SK-N-SH treated with all-trans-retinoic acid at 6 μM for 48 hours (cell line): ENCODE data around the gene NRL.

Source experiments
- ATAC-seq: fragments of 200-7000 bp; cut with Tn5 transposase; 3 replicates; pipeline ENCODE4 v1.9.1; 2020; ENCODE audit warnings: mild to moderate bottlenecking, moderate library complexity
- ARNTL ChIP-seq: fragments of 450-650 bp; formaldehyde crosslinking; IDR thresholded peaks from 2 replicates; pipeline ENCODE4 v1.5.0; 2020; ENCODE audit warnings: low read depth, mild to moderate bottlenecking, moderate library complexity, borderline replicate concordance
- BACH2 ChIP-seq: fragments of 250-450 bp; sonication (Bioruptor Pico); IDR thresholded peaks from 2 replicates; pipeline ENCODE4 v1.9.0; 2021; ENCODE audit warnings: mild to moderate bottlenecking, borderline replicate concordance
- CSDC2 ChIP-seq: fragments of 250-450 bp; sonication (Bioruptor Pico); IDR thresholded peaks from 2 replicates; pipeline ENCODE4 v1.5.0; 2020; ENCODE audit warnings: mild to moderate bottlenecking, moderate library complexity
- ESRRG ChIP-seq: fragments of 250-450 bp; sonication (Bioruptor Pico); IDR thresholded peaks from 2 replicates; pipeline ENCODE4 v1.6.1; 2021; ENCODE audit warnings: mild to moderate bottlenecking
- GLIS3 ChIP-seq: fragments of 250-450 bp; sonication (Bioruptor Pico); IDR thresholded peaks from 2 replicates; pipeline ENCODE4 v1.5.0; 2020; ENCODE audit warnings: mild to moderate bottlenecking, moderate library complexity
- ISL1 ChIP-seq: fragments of 250-450 bp; sonication (Bioruptor Pico); IDR thresholded peaks from 2 replicates; pipeline ENCODE4 v2.1.2; 2022; ENCODE audit warnings: mild to moderate bottlenecking, moderate library complexity
- OSR1 ChIP-seq: fragments of 250-450 bp; sonication (Bioruptor Pico); IDR thresholded peaks from 2 replicates; pipeline ENCODE4 v1.8.0; 2022; ENCODE audit warnings: moderate library complexity, mild to moderate bottlenecking, inconsistent platforms
- PPARA ChIP-seq: fragments of 250-450 bp; sonication (Bioruptor Pico); IDR thresholded peaks from 2 replicates; pipeline ENCODE4 v1.5.0; 2020; ENCODE audit warnings: mild to moderate bottlenecking, borderline replicate concordance
- RARB ChIP-seq: fragments of 250-450 bp; sonication (Bioruptor Pico); IDR thresholded peaks from 2 replicates; pipeline ENCODE4 v1.8.0; 2021; ENCODE audit warnings: mild to moderate bottlenecking, moderate library complexity
- SNAI2 ChIP-seq: fragments of 250-450 bp; sonication (Bioruptor Pico); IDR thresholded peaks from 2 replicates; pipeline ENCODE4 v1.5.0; 2020; ENCODE audit warnings: mild to moderate bottlenecking, moderate library complexity
- TCF4 ChIP-seq: fragments of 250-450 bp; sonication (Bioruptor Pico); IDR thresholded peaks from 2 replicates; pipeline ENCODE4 v1.8.0; 2021; ENCODE audit warnings: mild to moderate bottlenecking, moderate library complexity, borderline replicate concordance
- TOX ChIP-seq: fragments of 250-450 bp; sonication (Bioruptor Pico); IDR thresholded peaks from 2 replicates; pipeline ENCODE4 v1.8.0; 2021; ENCODE audit warnings: mild to moderate bottlenecking, moderate library complexity, borderline replicate concordance
- ZFP3 ChIP-seq: fragments of 250-450 bp; sonication (Bioruptor Pico); IDR thresholded peaks from 2 replicates; pipeline ENCODE4 v1.5.0; 2020; ENCODE audit warnings: mild to moderate bottlenecking, moderate library complexity
- ZFP30 ChIP-seq: fragments of 450-650 bp; formaldehyde crosslinking; IDR thresholded peaks from 2 replicates; pipeline ENCODE4 v1.5.0; 2022; ENCODE audit warnings: mild to moderate bottlenecking, moderate library complexity
- ZNF70 ChIP-seq: fragments of 450-650 bp; formaldehyde crosslinking; IDR thresholded peaks from 2 replicates; pipeline ENCODE4 v1.5.0; 2020; ENCODE audit warnings: mild to moderate bottlenecking, moderate library complexity
- ZNF8 ChIP-seq: fragments of 450-650 bp; formaldehyde crosslinking; IDR thresholded peaks from 2 replicates; pipeline ENCODE4 v1.5.0; 2020; ENCODE audit warnings: mild to moderate bottlenecking, moderate library complexity
- TF ChIP-seq, protein P1 (sequence below): fragments of 250-450 bp; sonication (Bioruptor Pico); IDR thresholded peaks from 2 replicates; pipeline ENCODE4 v1.5.0; 2020; ENCODE audit warnings: mild to moderate bottlenecking, moderate library complexity
- TF ChIP-seq, protein P2 (sequence below): fragments of 250-450 bp; sonication (Bioruptor Pico); IDR thresholded peaks from 2 replicates; pipeline ENCODE4 v1.8.0; 2021; ENCODE audit warnings: low read depth, mild to moderate bottlenecking, moderate library complexity, borderline replicate concordance
- TF ChIP-seq, protein P3 (sequence below): fragments of 250-450 bp; sonication (Bioruptor Pico); IDR thresholded peaks from 2 replicates; pipeline ENCODE4 v1.5.1; 2021; ENCODE audit warnings: mild to moderate bottlenecking, moderate library complexity
- TF ChIP-seq, protein P4 (sequence below): fragments of 250-450 bp; sonication (Bioruptor Pico); IDR thresholded peaks from 2 replicates; pipeline ENCODE4 v1.8.0; 2020; ENCODE audit warnings: mild to moderate bottlenecking, moderate library complexity, borderline replicate concordance

NRL gene

DNA sequence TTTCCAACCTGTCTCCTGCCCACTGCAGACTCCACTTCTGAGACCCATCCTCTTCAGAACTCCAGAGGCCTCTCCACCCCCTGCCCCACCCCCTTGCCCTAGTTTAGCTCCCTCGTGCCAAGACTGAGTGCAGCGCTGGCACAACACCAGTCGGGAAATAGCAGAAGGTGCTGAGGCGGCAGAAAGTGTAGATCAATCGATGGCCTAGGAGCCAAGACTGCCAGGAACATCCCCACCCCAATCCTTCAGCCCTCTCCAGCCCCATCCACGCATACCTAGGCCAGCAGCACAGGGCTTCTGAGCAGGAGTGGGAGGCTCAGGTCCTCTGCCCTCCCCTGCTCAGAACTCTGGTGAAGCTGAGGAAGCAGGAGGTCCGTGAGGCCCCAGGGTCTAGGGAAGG is 42.3 kb downstream of the NRL start (continued):
- TF ChIP-seq, protein P1, sequence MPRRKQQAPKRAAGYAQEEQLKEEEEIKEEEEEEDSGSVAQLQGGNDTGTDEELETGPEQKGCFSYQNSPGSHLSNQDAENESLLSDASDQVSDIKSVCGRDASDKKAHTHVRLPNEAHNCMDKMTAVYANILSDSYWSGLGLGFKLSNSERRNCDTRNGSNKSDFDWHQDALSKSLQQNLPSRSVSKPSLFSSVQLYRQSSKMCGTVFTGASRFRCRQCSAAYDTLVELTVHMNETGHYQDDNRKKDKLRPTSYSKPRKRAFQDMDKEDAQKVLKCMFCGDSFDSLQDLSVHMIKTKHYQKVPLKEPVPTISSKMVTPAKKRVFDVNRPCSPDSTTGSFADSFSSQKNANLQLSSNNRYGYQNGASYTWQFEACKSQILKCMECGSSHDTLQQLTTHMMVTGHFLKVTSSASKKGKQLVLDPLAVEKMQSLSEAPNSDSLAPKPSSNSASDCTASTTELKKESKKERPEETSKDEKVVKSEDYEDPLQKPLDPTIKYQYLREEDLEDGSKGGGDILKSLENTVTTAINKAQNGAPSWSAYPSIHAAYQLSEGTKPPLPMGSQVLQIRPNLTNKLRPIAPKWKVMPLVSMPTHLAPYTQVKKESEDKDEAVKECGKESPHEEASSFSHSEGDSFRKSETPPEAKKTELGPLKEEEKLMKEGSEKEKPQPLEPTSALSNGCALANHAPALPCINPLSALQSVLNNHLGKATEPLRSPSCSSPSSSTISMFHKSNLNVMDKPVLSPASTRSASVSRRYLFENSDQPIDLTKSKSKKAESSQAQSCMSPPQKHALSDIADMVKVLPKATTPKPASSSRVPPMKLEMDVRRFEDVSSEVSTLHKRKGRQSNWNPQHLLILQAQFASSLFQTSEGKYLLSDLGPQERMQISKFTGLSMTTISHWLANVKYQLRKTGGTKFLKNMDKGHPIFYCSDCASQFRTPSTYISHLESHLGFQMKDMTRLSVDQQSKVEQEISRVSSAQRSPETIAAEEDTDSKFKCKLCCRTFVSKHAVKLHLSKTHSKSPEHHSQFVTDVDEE = no peak

DNA sequence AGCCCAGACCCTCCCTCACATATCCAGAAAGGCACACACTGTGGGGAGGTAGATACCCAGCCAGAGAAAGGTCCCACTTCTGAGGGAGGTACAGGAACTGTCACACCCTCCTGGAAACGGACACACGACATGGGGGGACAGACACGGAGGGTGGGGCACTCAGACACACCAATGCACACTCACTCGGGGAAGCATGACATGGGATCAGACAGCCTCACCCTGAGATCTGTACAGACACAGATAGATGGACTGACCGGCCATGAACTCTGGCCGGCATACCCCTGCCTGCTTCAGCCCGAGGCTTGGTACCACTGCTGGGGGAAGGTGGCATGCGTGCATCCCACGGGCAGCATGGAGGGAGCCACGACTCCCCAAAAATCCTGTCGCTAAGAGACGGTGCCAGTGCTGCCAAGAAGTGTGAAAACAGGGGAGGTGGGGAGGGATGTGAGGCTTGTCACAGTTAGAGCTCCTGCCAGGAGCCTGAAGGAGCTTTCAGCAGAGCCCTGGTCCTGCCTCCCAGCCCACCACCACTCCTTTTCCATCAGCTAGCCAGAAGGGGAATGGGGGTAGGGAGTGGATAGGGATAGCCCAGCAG is 42.8 kb downstream of the NRL start:
- TF ChIP-seq BACH2 (CRISPR knock-in tag) = no peak
- TF ChIP-seq ZFP30 (CRISPR knock-in tag) = no peak
- no peak for TF ChIP-seq GLIS3 (CRISPR knock-in tag)
- no peak for TF ChIP-seq TOX
- no peak for TF ChIP-seq ESRRG (CRISPR knock-in tag)
- TF ChIP-seq, protein P2, sequence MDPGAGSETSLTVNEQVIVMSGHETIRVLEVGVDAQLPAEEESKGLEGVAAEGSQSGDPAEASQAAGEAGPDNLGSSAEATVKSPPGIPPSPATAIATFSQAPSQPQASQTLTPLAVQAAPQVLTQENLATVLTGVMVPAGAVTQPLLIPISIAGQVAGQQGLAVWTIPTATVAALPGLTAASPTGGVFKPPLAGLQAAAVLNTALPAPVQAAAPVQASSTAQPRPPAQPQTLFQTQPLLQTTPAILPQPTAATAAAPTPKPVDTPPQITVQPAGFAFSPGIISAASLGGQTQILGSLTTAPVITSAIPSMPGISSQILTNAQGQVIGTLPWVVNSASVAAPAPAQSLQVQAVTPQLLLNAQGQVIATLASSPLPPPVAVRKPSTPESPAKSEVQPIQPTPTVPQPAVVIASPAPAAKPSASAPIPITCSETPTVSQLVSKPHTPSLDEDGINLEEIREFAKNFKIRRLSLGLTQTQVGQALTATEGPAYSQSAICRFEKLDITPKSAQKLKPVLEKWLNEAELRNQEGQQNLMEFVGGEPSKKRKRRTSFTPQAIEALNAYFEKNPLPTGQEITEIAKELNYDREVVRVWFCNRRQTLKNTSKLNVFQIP (CRISPR knock-in tag) = no peak
- TF ChIP-seq ZNF70 = no peak
- TF ChIP-seq PPARA (CRISPR knock-in tag) = no peak
- TF ChIP-seq CSDC2 (CRISPR knock-in tag) = no peak
- TF ChIP-seq OSR1 (CRISPR knock-in tag) = no peak
- no peak for TF ChIP-seq SNAI2 (CRISPR knock-in tag)
- TF ChIP-seq ZFP3 (CRISPR knock-in tag) = no peak
- no peak for TF ChIP-seq RARB (CRISPR knock-in tag)
- TF ChIP-seq, protein P1 = no peak
- TF ChIP-seq ARNTL (CRISPR knock-in tag) = no peak
- TF ChIP-seq ISL1 (CRISPR knock-in tag) = no peak
- TF ChIP-seq, all 23 proteins: peak for 0
- ATAC-seq = no peak

DNA sequence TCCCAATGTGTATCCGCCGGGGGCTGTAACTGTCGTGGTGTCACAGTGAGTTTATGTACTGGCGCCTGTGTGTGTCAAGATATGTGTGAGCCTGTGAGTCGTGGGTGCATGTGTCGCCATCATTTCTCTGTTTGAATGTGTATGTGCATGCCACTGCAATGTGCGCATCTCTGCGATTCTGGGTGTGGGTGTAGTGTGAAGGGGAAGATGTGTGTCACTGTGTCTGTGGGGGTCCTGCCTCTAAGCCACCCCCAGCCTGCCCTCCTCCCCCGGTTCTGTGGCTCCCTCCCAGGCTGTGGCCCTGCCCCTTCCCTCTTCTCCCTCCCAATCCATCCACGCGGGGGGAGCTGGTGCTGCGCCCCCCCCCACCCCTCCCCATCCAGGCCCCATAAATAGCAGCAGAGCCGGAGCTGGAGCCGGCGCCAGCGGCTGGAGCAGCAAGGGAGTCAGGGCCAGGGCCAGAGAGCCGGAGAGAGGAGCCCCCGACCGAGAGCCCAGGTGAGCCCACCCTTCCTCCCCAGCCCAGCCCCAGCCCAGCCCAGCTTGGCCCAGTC is 43.5 kb downstream of the NRL start, which contains the start of gene CPNE6:
Gene CPNE6, plus strand, starts transcription at position 419 of the 554 bp plus-strand sequence. CDS start 1,375 bp downstream, outside the sequence.
- ATAC-seq = no peak
- TF ChIP-seq TOX (no peak), OSR1 (CRISPR knock-in tag) (no peak), ESRRG (CRISPR knock-in tag) (no peak), PPARA (CRISPR knock-in tag) (no peak), ARNTL (CRISPR knock-in tag) (no peak), TCF4 (CRISPR knock-in tag) (no peak), ZFP30 (CRISPR knock-in tag) (no peak), ZNF8 (CRISPR knock-in tag) (no peak), SNAI2 (CRISPR knock-in tag) (no peak), RARB (CRISPR knock-in tag) (no peak)
- TF ChIP-seq, protein P3, sequence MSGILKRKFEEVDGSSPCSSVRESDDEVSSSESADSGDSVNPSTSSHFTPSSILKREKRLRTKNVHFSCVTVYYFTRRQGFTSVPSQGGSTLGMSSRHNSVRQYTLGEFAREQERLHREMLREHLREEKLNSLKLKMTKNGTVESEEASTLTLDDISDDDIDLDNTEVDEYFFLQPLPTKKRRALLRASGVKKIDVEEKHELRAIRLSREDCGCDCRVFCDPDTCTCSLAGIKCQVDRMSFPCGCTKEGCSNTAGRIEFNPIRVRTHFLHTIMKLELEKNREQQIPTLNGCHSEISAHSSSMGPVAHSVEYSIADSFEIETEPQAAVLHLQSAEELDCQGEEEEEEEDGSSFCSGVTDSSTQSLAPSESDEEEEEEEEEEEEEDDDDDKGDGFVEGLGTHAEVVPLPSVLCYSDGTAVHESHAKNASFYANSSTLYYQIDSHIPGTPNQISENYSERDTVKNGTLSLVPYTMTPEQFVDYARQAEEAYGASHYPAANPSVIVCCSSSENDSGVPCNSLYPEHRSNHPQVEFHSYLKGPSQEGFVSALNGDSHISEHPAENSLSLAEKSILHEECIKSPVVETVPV (CRISPR knock-in tag) = no peak
- TF ChIP-seq, protein P4, sequence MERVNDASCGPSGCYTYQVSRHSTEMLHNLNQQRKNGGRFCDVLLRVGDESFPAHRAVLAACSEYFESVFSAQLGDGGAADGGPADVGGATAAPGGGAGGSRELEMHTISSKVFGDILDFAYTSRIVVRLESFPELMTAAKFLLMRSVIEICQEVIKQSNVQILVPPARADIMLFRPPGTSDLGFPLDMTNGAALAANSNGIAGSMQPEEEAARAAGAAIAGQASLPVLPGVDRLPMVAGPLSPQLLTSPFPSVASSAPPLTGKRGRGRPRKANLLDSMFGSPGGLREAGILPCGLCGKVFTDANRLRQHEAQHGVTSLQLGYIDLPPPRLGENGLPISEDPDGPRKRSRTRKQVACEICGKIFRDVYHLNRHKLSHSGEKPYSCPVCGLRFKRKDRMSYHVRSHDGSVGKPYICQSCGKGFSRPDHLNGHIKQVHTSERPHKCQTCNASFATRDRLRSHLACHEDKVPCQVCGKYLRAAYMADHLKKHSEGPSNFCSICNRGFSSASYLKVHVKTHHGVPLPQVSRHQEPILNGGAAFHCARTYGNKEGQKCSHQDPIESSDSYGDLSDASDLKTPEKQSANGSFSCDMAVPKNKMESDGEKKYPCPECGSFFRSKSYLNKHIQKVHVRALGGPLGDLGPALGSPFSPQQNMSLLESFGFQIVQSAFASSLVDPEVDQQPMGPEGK (CRISPR knock-in tag) = no peak
